H1 (cell line): ENCODE data around the gene CYP1A1. TPM values are rescaled to one million over a fixed set of nuclear protein-coding genes. Genes with fewer than 3 reads are reported as not detected.
"Not testable (repeated sequence)": the region's sequence is repeated elsewhere in the genome, so short reads cannot be mapped to it uniquely, and the experiment has no call there.

Source experiments
- CTCF ChIA-PET: fragments of 300-600 bp; sonication (Branson Sonifier 250); formaldehyde crosslinking; loops from one replicate; lab custom pipeline; 2021; ENCODE audit not compliant: partially characterized antibody; lab: Charles Lee
- POLR2A ChIA-PET: fragments of 300-600 bp; sonication (Branson Sonifier 250); formaldehyde crosslinking; loops from one replicate; lab custom pipeline; 2021; ENCODE audit warnings: inconsistent platforms; ENCODE audit not compliant: partially characterized antibody; lab: Charles Lee
- DNase-seq, 2 experiments: peaks; one replicate each; pipeline versions ENCODE4 v3.0.0 to v3.0.0-alpha.2; 2010 to 2022; ENCODE audit warnings: low spot score in 2 of 2, low read depth in 1 of 2, mixed read lengths in 1 of 2
- FAIRE-seq: peaks from 2 replicates; lab custom pipeline; 2011; peaks lifted over from hg19 to GRCh38; lab: Jason Lieb, UNC
- H2AFZ ChIP-seq: 2 replicates; pipeline ENCODE4 v1.8.1; 2012; ENCODE audit warnings: low read length, inconsistent platforms
- H2AK5ac ChIP-seq: 2 replicates; pipeline ENCODE4 v1.6.1; 2013; ENCODE audit warnings: low read depth, low read length
- H2BK120ac ChIP-seq: replicated peaks from 2 replicates; pipeline ENCODE3; 2013; ENCODE audit warnings: low read depth, low read length, inconsistent platforms
- H2BK12ac ChIP-seq: 2 replicates; pipeline ENCODE4 v1.6.1; 2013; ENCODE audit warnings: low read depth, low read length
- H2BK15ac ChIP-seq: 2 replicates; pipeline ENCODE4 v1.6.1; 2013; ENCODE audit warnings: low read length
- H2BK20ac ChIP-seq: 2 replicates; pipeline ENCODE4 v1.6.1; 2013; ENCODE audit warnings: low read length
- H2BK5ac ChIP-seq: 2 replicates; pipeline ENCODE4 v1.6.1; 2013; ENCODE audit warnings: low read depth, low read length
- H3K14ac ChIP-seq: 2 replicates; pipeline ENCODE4 v1.6.1; 2013; ENCODE audit warnings: inconsistent platforms; ENCODE audit not compliant: insufficient read length
- H3K18ac ChIP-seq: 2 replicates; pipeline ENCODE4 v1.6.1; 2013; ENCODE audit warnings: low read length; ENCODE audit errors: extremely low read depth
- H3K23ac ChIP-seq: 2 replicates; pipeline ENCODE4 v1.6.1; 2013; ENCODE audit warnings: inconsistent platforms; ENCODE audit not compliant: insufficient read length
- H3K23me2 ChIP-seq: 2 replicates; pipeline ENCODE4 v1.6.1; 2013; ENCODE audit warnings: low read depth, low read length
- H3K27ac ChIP-seq: 2 replicates; pipeline ENCODE4 v1.6.1; 2011; ENCODE audit warnings: low read depth, low read length, inconsistent platforms
- H3K27me3 ChIP-seq, 4 experiments: replicated peaks in 1 of 4; 1 replicate in 1 of 4; 2 replicates in 3 of 4; pipeline versions ENCODE4 v1.6.1 to v1.8.1; 2011 to 2013; ENCODE audit warnings: low read length in 3 of 4, mild to moderate bottlenecking in 3 of 4, inconsistent platforms in 2 of 4, mixed read lengths in 2 of 4, moderate library complexity in 1 of 4; ENCODE audit not compliant: control insufficient read depth in 3 of 4, insufficient read depth in 3 of 4; ENCODE audit errors: extremely low read depth in 1 of 4
- H3K36me3 ChIP-seq, 4 experiments: 2 replicates each; pipeline versions ENCODE4 v1.6.1 to v1.8.1; 2011 to 2013; ENCODE audit warnings: mild to moderate bottlenecking in 4 of 4, low read length in 3 of 4, moderate library complexity in 2 of 4, control low read depth in 1 of 4, inconsistent platforms in 1 of 4; ENCODE audit not compliant: insufficient read depth in 4 of 4, control insufficient read depth in 2 of 4
- H3K4ac ChIP-seq: replicated peaks from 2 replicates; pipeline ENCODE3; 2013; ENCODE audit warnings: low read length, low read depth, mixed read lengths, inconsistent platforms; ENCODE audit not compliant: insufficient read length
- H3K4me1 ChIP-seq, 4 experiments: replicated peaks in 1 of 4; 1 replicate in 1 of 4; 2 replicates in 3 of 4; pipeline versions ENCODE4 v1.6.1 to v1.8.1; 2011 to 2013; ENCODE audit warnings: low read length in 3 of 4, inconsistent platforms in 2 of 4, mixed read lengths in 1 of 4; ENCODE audit not compliant: insufficient read depth in 4 of 4, control insufficient read depth in 3 of 4
- H3K4me2 ChIP-seq, 2 experiments: 2 replicates each; pipeline versions ENCODE4 v1.6.1 to v1.8.1; 2011 to 2013; ENCODE audit warnings: low read depth in 2 of 2, low read length in 2 of 2, control low read depth in 1 of 2, inconsistent platforms in 1 of 2, mild to moderate bottlenecking in 1 of 2; ENCODE audit not compliant: insufficient read depth in 1 of 2
- H3K4me3 ChIP-seq, 4 experiments: fragments of 200-600, 300-600 bp in 1 of 4; sonication (generic), shearing (Covaris generic), sonication (Bioruptor Twin) in 1 of 4; 2 replicates each; pipeline versions ENCODE4 v1.5.1 to v1.8.1; 2011 to 2016; ENCODE audit warnings: low read length in 4 of 4, low read depth in 3 of 4, control low read depth in 2 of 4, inconsistent platforms in 2 of 4, mild to moderate bottlenecking in 2 of 4, mixed read lengths in 1 of 4, moderate library complexity in 1 of 4; ENCODE audit not compliant: insufficient read depth in 2 of 4; ENCODE audit errors: extremely low read depth in 1 of 4
- H3K56ac ChIP-seq: replicated peaks from 2 replicates; pipeline ENCODE3; 2013; ENCODE audit warnings: low read depth, mild to moderate bottlenecking, mixed read lengths, low read length, inconsistent platforms; ENCODE audit not compliant: insufficient read length
- H3K79me1 ChIP-seq: 2 replicates; pipeline ENCODE4 v1.6.1; 2013; ENCODE audit warnings: low read depth, low read length, control low read depth
- H3K79me2 ChIP-seq, 2 experiments: 2 replicates each; pipeline versions ENCODE4 v1.6.1 to v1.8.1; 2012 to 2013; ENCODE audit warnings: low read length in 2 of 2, mild to moderate bottlenecking in 2 of 2, inconsistent platforms in 1 of 2; ENCODE audit not compliant: insufficient read depth in 2 of 2, control insufficient read depth in 1 of 2
- H3K9ac ChIP-seq, 4 experiments: replicated peaks in 1 of 4; 1 replicate in 1 of 4; 2 replicates in 3 of 4; pipeline versions ENCODE4 v1.6.1 to v1.8.1; 2011 to 2013; ENCODE audit warnings: low read depth in 3 of 4, low read length in 3 of 4, control low read depth in 2 of 4, mild to moderate bottlenecking in 2 of 4, moderate library complexity in 2 of 4, inconsistent platforms in 1 of 4; ENCODE audit errors: extremely low read depth in 1 of 4
- H3K9me3 ChIP-seq, 2 experiments: 2 replicates each; pipeline versions ENCODE4 v1.6.1 to v1.8.1; 2012 to 2013; ENCODE audit warnings: mild to moderate bottlenecking in 2 of 2, moderate library complexity in 2 of 2, control low read depth in 1 of 2, inconsistent platforms in 1 of 2, low read depth in 1 of 2, low read length in 1 of 2, mixed read lengths in 1 of 2; ENCODE audit not compliant: insufficient read depth in 2 of 2
- H4K20me1 ChIP-seq, 2 experiments: replicated peaks in 1 of 2; 2 replicates each; pipeline versions ENCODE3 to v1.8.1; 2011 to 2013; ENCODE audit warnings: inconsistent platforms in 2 of 2, low read length in 2 of 2, mild to moderate bottlenecking in 1 of 2; ENCODE audit not compliant: insufficient read depth in 2 of 2, control insufficient read depth in 1 of 2
- H4K5ac ChIP-seq: 2 replicates; pipeline ENCODE4 v1.6.1; 2013; ENCODE audit warnings: low read length, low read depth, mixed read lengths, inconsistent platforms; ENCODE audit not compliant: insufficient read length
- H4K8ac ChIP-seq: 2 replicates; pipeline ENCODE4 v1.8.0; 2013; ENCODE audit warnings: mild to moderate bottlenecking, moderate library complexity, low read length, inconsistent platforms; ENCODE audit not compliant: insufficient read depth; ENCODE audit errors: extremely low read depth
- H4K91ac ChIP-seq: replicated peaks from 2 replicates; pipeline ENCODE3; 2013; ENCODE audit warnings: low read length, mixed read lengths, inconsistent platforms; ENCODE audit not compliant: insufficient read length
- CTCF ChIP-seq, 3 experiments: IDR thresholded peaks; 1 replicate in 2 of 3; 2 replicates in 1 of 3; pipeline versions ENCODE4 v1.5.1 to v1.6.1; 2011; ENCODE audit warnings: low read length in 3 of 3, mild to moderate bottlenecking in 3 of 3, inconsistent platforms in 2 of 3, low read depth in 1 of 3, moderate library complexity in 1 of 3; ENCODE audit not compliant: insufficient read depth in 1 of 3; ENCODE audit errors: control extremely low read depth in 1 of 3
- WGBS, 2 experiments: shearing (Covaris generic) in 1 of 2; methylation state at CpG; one replicate each; pipeline versions ENCODE4 v1.1.6 to v1.1.7; 2013 to 2015; ENCODE audit warnings: low lambda C conversion rate in 2 of 2, mixed read lengths in 2 of 2, inconsistent platforms in 1 of 2, low coverage in 1 of 2, missing lambda C conversion rate in 1 of 2; ENCODE audit not compliant: insufficient replicate concordance in 2 of 2, insufficient coverage in 1 of 2, insufficient read length in 1 of 2; ENCODE audit errors: extremely low coverage in 1 of 2, missing lambda C conversion rate in 1 of 2; 5-methylcytosine and 5-hydroxymethylcytosine counted together
- polyA plus RNA-seq, 7 experiments: library from polyadenylated mRNA; depleted of rRNA in 3 of 7; stranded (reverse) in 5 of 7; unstranded in 2 of 7; fragments of >200 nt in 5 of 7; fragments of 200-250 nt in 2 of 7; gene quantifications; 1 replicate in 5 of 7; 2 replicates in 1 of 7; 4 replicates in 1 of 7; pipeline versions ENCODE4 v1.2.1 to v1.2.3, GENCODE V29; 2011 to 2013; ENCODE audit warnings: missing spikeins in 2 of 7, mixed read lengths in 2 of 7
- total RNA-seq: library from RNA; stranded (reverse); fragmentation: NEBNext Ultra II Directional; extraction: Animal tissue kit (Norgen Biotek cat#: 25700); gene quantifications from 2 replicates; pipeline ENCODE4 v1.2.1, GENCODE V29; 2021

Gene CYP1A1
- total and polyA plus RNA-seq, 2 of the 8 experiments (the other 6 are each of a cell fraction or from before 2014, with no cell fraction given) = 0.32 to 0.35 TPM

GRCh38 chr15:74742422-74742821 is 17.1 kb upstream of the CYP1A1 start (continued):
- TF ChIP-seq CTCF (IDR thresholded peaks at IDR 0.05; ENCODE audit: control extremely low read depth in 1 of 3, insufficient read depth in 1 of 3, low read depth in 1 of 3, low read length in 3 of 3) = no peak

GRCh38 chr15:74738239-74738638 is 12.9 kb upstream of the CYP1A1 start:
- H4K20me1 ChIP-seq, H3K23ac ChIP-seq, H3K27me3 ChIP-seq, H3K14ac ChIP-seq, H3K56ac ChIP-seq, H2BK15ac ChIP-seq, H2BK5ac ChIP-seq, H3K79me2 ChIP-seq, H2BK20ac ChIP-seq, FAIRE-seq, H4K8ac ChIP-seq, H2BK120ac ChIP-seq, H3K4me1 ChIP-seq, H4K91ac ChIP-seq, DNase-seq, H2AK5ac ChIP-seq, H3K4me3 ChIP-seq, H2BK12ac ChIP-seq, H3K23me2 ChIP-seq, H4K5ac ChIP-seq, H3K4me2 ChIP-seq, H3K27ac ChIP-seq, H3K79me1 ChIP-seq, H3K9me3 ChIP-seq, H3K18ac ChIP-seq, H3K4ac ChIP-seq, H3K36me3 ChIP-seq, H3K9ac ChIP-seq, H2AFZ ChIP-seq: not testable (repeated sequence)
- ChIA-PET POLR2A (interaction anchor here (0.7 kb wide), 1 partner anchor 22 kb away, joined by 4 read pairs; no protein-coding TSS in a partner anchor), CTCF (interaction anchor here (1.3 to 2.2 kb wide), 2 partner anchors 31 to 102 kb away, joined by 3 to 9 read pairs; no protein-coding TSS in a partner anchor)
- 74% methylated on average over 5 of the region's 5 CpGs; no CpG with 5 or more reads in 1 of the 2 experiments for WGBS, 2 experiments
